Gastrocnemius medialis (tissue), 4 donors: Measurements from ENCODE around the gene BHMT. TPM values are rescaled to one million over a fixed set of nuclear protein-coding genes. Genes with fewer than 3 reads are reported as not detected.

Source experiments
- ATAC-seq, 2 donors: fragments of 150-250 bp; one replicate each; pipeline ENCODE4 v1.9.1; 2016
- DNase-seq, 2 donors: peaks; one replicate each; pipeline ENCODE4 v3.0.0-alpha.2; 2019
- H3K27ac ChIP-seq, 4 donors: fragments of 200-600 bp; sonication (generic); 1 replicate in 1 of 4; 2 replicates in 3 of 4; pipeline ENCODE4 v1.5.1; 2016 to 2018; ENCODE audit warnings: mild to moderate bottlenecking in 2 of 4, moderate library complexity in 1 of 4
- H3K27me3 ChIP-seq, 3 donors: fragments of 200-600 bp; sonication (generic) in 2 of 3; 1 replicate in 1 of 3; 2 replicates in 2 of 3; pipeline versions ENCODE4 v1.5.1 to v1.6.0; 2016 to 2019; ENCODE audit warnings: mild to moderate bottlenecking in 1 of 3, moderate library complexity in 1 of 3
- H3K36me3 ChIP-seq, 2 donors: fragments of 200-600 bp; sonication (generic) in 1 of 2; one replicate each; pipeline ENCODE4 v1.5.1; 2017 to 2018
- H3K4me1 ChIP-seq, 2 donors: fragments of 200-600 bp; sonication (generic) in 1 of 2; one replicate each; pipeline ENCODE4 v1.5.1; 2016 to 2017; ENCODE audit warnings: mild to moderate bottlenecking in 2 of 2
- H3K4me3 ChIP-seq, 4 donors: fragments of 200-600 bp; sonication (generic) in 3 of 4; 1 replicate in 1 of 4; 2 replicates in 3 of 4; pipeline ENCODE4 v1.5.1; 2016 to 2019; ENCODE audit warnings: mild to moderate bottlenecking in 2 of 4
- H3K9me3 ChIP-seq, 3 donors: fragments of 200-600 bp; sonication (generic) in 2 of 3; 1 replicate in 1 of 3; 2 replicates in 2 of 3; pipeline ENCODE4 v1.5.1; 2016 to 2019
- CTCF ChIP-seq, 5 experiments: fragments of 450-650 bp in 3 of 5; fragments of 200-600 bp in 2 of 5; sonication (generic) in 2 of 5; IDR thresholded peaks in 4 of 5; conservative IDR thresholded peaks in 1 of 5; 1 replicate in 4 of 5; 2 replicates in 1 of 5; pipeline ENCODE4 v1.5.1; 2016 to 2019; ENCODE audit warnings: antibody characterized with exemption in 5 of 5, mild to moderate bottlenecking in 3 of 5, moderate library complexity in 3 of 5
- POLR2A ChIP-seq, 2 donors: fragments of 450-650 bp; IDR thresholded peaks; one replicate each; pipeline ENCODE4 v1.6.1; 2017; ENCODE audit warnings: antibody characterized with exemption in 2 of 2, mild to moderate bottlenecking in 2 of 2, moderate library complexity in 2 of 2
- in situ Hi-C, 4 donors: fragments of 200-750 bp; cut with MboI; loops; one replicate each; pipeline versions ENCODE4 v1.15.0 to v1.8.0; 2017; ENCODE audit warnings: low sequenced_read_pairs in 4 of 4
- intact Hi-C: fragments of 100-400 bp; cut with DNase I; formaldehyde crosslinking; loops from one replicate; pipeline ENCODE4 v1.15.1; 2023; ENCODE audit warnings: low total_unique reads
- total RNA-seq, 4 donors: library from RNA; depleted of rRNA; stranded (reverse); fragments of >200 nt; gene quantifications; one replicate each; pipeline versions ENCODE4 v1.1.0 to v1.2.3, GENCODE V29; 2016

The BHMT gene
- total RNA-seq, 4 donors from 2014 or later, result 0.66 to 1.0 (median 0.91) TPM; not detected in 1

- intact Hi-C loops, result no loop called here
- Histone ChIP-seq H3K4me1 (no peaks in the 10 kb centered on the region), H3K27me3 (no peaks in the 10 kb centered on the region), H3K9me3 (no peaks in the 10 kb centered on the region), H3K27ac (no peak overlapping the region), H3K4me3 (no peak overlapping the region), H3K36me3 (no peaks in the 10 kb centered on the region)
- in situ Hi-C loops, result no loop called here
- no peak for ATAC-seq
- DNase-seq, result no peak
- TF ChIP-seq CTCF (IDR thresholded peaks at IDR 0.05 in 4 of 5, conservative IDR thresholded peaks at IDR 0.05 in 1 of 5) (no peak), POLR2A (IDR thresholded peaks at IDR 0.05) (no peak)
Measured at GRCh38 chr5:79120221-79120620, 8.6 kb downstream of the BHMT start.

- no peak overlapping the region for H3K27ac ChIP-seq
- no peak for ATAC-seq
Measured at GRCh38 chr5:79122973-79123372, 11.4 kb downstream of the BHMT start.

GRCh38 chr5:79124607-79125006, 13.0 kb downstream of the BHMT start:
- no peak overlapping the region for H3K4me3 ChIP-seq
- intact Hi-C loops (no loop called here), in situ Hi-C loops (loop anchor here in 1 of 4 donors (25.0 kb wide), 1 partner anchor 338 kb away; no protein-coding TSS in a partner anchor)
- H3K27me3 ChIP-seq, result no peaks in the 10 kb centered on the region
- no peaks in the 10 kb centered on the region for H3K36me3 ChIP-seq
- DNase-seq (no peak), ATAC-seq (no peak)
- no peak overlapping the region for H3K27ac ChIP-seq
- no peak for TF ChIP-seq POLR2A (IDR thresholded peaks at IDR 0.05)
- no peak for TF ChIP-seq CTCF (IDR thresholded peaks at IDR 0.05 in 4 of 5, conservative IDR thresholded peaks at IDR 0.05 in 1 of 5)
- no peaks in the 10 kb centered on the region for H3K9me3 ChIP-seq
- no peaks in the 10 kb centered on the region for H3K4me1 ChIP-seq

More at GRCh38 chr5:79122973-79123372, 11.4 kb downstream of the BHMT start:
- Histone ChIP-seq H3K9me3 (no peaks in the 10 kb centered on the region), H3K36me3 (no peaks in the 10 kb centered on the region), H3K4me3 (no peak overlapping the region), H3K27me3 (no peaks in the 10 kb centered on the region), H3K4me1 (no peaks in the 10 kb centered on the region)
- DNase-seq, result no peak
- in situ Hi-C loops (no loop called here), intact Hi-C loops (no loop called here)
- TF ChIP-seq CTCF (IDR thresholded peaks at IDR 0.05 in 4 of 5, conservative IDR thresholded peaks at IDR 0.05 in 1 of 5) (no peak), POLR2A (IDR thresholded peaks at IDR 0.05) (no peak)

- TF ChIP-seq POLR2A (IDR thresholded peaks at IDR 0.05), result no peak
- TF ChIP-seq CTCF (IDR thresholded peaks at IDR 0.05 in 4 of 5, conservative IDR thresholded peaks at IDR 0.05 in 1 of 5), result no peak
- in situ Hi-C loops (loop anchor here (5.0 to 25.0 kb wide), 5 partner anchors 106 to 334 kb away; no protein-coding TSS in a partner anchor), intact Hi-C loops (loop anchor here (10.0 kb wide), 1 partner anchor 226 kb away; no protein-coding TSS in a partner anchor)
- Histone ChIP-seq H3K36me3 (no peaks in the 10 kb centered on the region), H3K27ac (no peak overlapping the region), H3K9me3 (no peaks in the 10 kb centered on the region), H3K27me3 (no peaks in the 10 kb centered on the region), H3K4me1 (peaks cover 4 to 5% of the 10 kb centered on the region in 2 donors), H3K4me3 (no peak overlapping the region)
- no peak for ATAC-seq
- DNase-seq, result no peak
Measured at GRCh38 chr5:79130781-79131180, 19.2 kb downstream of the BHMT start.
